H1 (cell line): ENCODE results near the gene NLGN4Y. TPM values are rescaled to one million over a fixed set of nuclear protein-coding genes. Genes with fewer than 3 reads are reported as not detected.

Experiments used
- CTCF ChIA-PET: fragments of 300-600 bp; sonication (Branson Sonifier 250); formaldehyde crosslinking; loops from one replicate; lab custom pipeline; 2021; ENCODE audit not compliant: partially characterized antibody; lab: Charles Lee
- POLR2A ChIA-PET: fragments of 300-600 bp; sonication (Branson Sonifier 250); formaldehyde crosslinking; loops from one replicate; lab custom pipeline; 2021; ENCODE audit warnings: inconsistent platforms; ENCODE audit not compliant: partially characterized antibody; lab: Charles Lee
- DNase-seq, 2 experiments: peaks; one replicate each; pipeline versions ENCODE4 v3.0.0 to v3.0.0-alpha.2; 2010 to 2022; ENCODE audit warnings: low spot score in 2 of 2, low read depth in 1 of 2, mixed read lengths in 1 of 2
- FAIRE-seq: peaks from 2 replicates; lab custom pipeline; 2011; peaks lifted over from hg19 to GRCh38; lab: Jason Lieb, UNC
- H2AFZ ChIP-seq: 2 replicates; pipeline ENCODE4 v1.8.1; 2012; ENCODE audit warnings: low read length, inconsistent platforms
- H2AK5ac ChIP-seq: 2 replicates; pipeline ENCODE4 v1.6.1; 2013; ENCODE audit warnings: low read depth, low read length
- H2BK120ac ChIP-seq: replicated peaks from 2 replicates; pipeline ENCODE3; 2013; ENCODE audit warnings: low read depth, low read length, inconsistent platforms
- H2BK12ac ChIP-seq: 2 replicates; pipeline ENCODE4 v1.6.1; 2013; ENCODE audit warnings: low read depth, low read length
- H2BK15ac ChIP-seq: 2 replicates; pipeline ENCODE4 v1.6.1; 2013; ENCODE audit warnings: low read length
- H2BK20ac ChIP-seq: 2 replicates; pipeline ENCODE4 v1.6.1; 2013; ENCODE audit warnings: low read length
- H2BK5ac ChIP-seq: 2 replicates; pipeline ENCODE4 v1.6.1; 2013; ENCODE audit warnings: low read depth, low read length
- H3K14ac ChIP-seq: 2 replicates; pipeline ENCODE4 v1.6.1; 2013; ENCODE audit warnings: inconsistent platforms; ENCODE audit not compliant: insufficient read length
- H3K18ac ChIP-seq: 2 replicates; pipeline ENCODE4 v1.6.1; 2013; ENCODE audit warnings: low read length; ENCODE audit errors: extremely low read depth
- H3K23ac ChIP-seq: 2 replicates; pipeline ENCODE4 v1.6.1; 2013; ENCODE audit warnings: inconsistent platforms; ENCODE audit not compliant: insufficient read length
- H3K23me2 ChIP-seq: 2 replicates; pipeline ENCODE4 v1.6.1; 2013; ENCODE audit warnings: low read depth, low read length
- H3K27ac ChIP-seq: 2 replicates; pipeline ENCODE4 v1.6.1; 2011; ENCODE audit warnings: low read depth, low read length, inconsistent platforms
- H3K27me3 ChIP-seq, 4 experiments: replicated peaks in 1 of 4; 1 replicate in 1 of 4; 2 replicates in 3 of 4; pipeline versions ENCODE4 v1.6.1 to v1.8.1; 2011 to 2013; ENCODE audit warnings: low read length in 3 of 4, mild to moderate bottlenecking in 3 of 4, inconsistent platforms in 2 of 4, mixed read lengths in 2 of 4, moderate library complexity in 1 of 4; ENCODE audit not compliant: control insufficient read depth in 3 of 4, insufficient read depth in 3 of 4; ENCODE audit errors: extremely low read depth in 1 of 4
- H3K36me3 ChIP-seq, 4 experiments: 2 replicates each; pipeline versions ENCODE4 v1.6.1 to v1.8.1; 2011 to 2013; ENCODE audit warnings: mild to moderate bottlenecking in 4 of 4, low read length in 3 of 4, moderate library complexity in 2 of 4, control low read depth in 1 of 4, inconsistent platforms in 1 of 4; ENCODE audit not compliant: insufficient read depth in 4 of 4, control insufficient read depth in 2 of 4
- H3K4ac ChIP-seq: replicated peaks from 2 replicates; pipeline ENCODE3; 2013; ENCODE audit warnings: low read length, low read depth, mixed read lengths, inconsistent platforms; ENCODE audit not compliant: insufficient read length
- H3K4me1 ChIP-seq, 4 experiments: replicated peaks in 1 of 4; 1 replicate in 1 of 4; 2 replicates in 3 of 4; pipeline versions ENCODE4 v1.6.1 to v1.8.1; 2011 to 2013; ENCODE audit warnings: low read length in 3 of 4, inconsistent platforms in 2 of 4, mixed read lengths in 1 of 4; ENCODE audit not compliant: insufficient read depth in 4 of 4, control insufficient read depth in 3 of 4
- H3K4me2 ChIP-seq, 2 experiments: 2 replicates each; pipeline versions ENCODE4 v1.6.1 to v1.8.1; 2011 to 2013; ENCODE audit warnings: low read depth in 2 of 2, low read length in 2 of 2, control low read depth in 1 of 2, inconsistent platforms in 1 of 2, mild to moderate bottlenecking in 1 of 2; ENCODE audit not compliant: insufficient read depth in 1 of 2
- H3K4me3 ChIP-seq, 4 experiments: fragments of 200-600, 300-600 bp in 1 of 4; sonication (generic), shearing (Covaris generic), sonication (Bioruptor Twin) in 1 of 4; 2 replicates each; pipeline versions ENCODE4 v1.5.1 to v1.8.1; 2011 to 2016; ENCODE audit warnings: low read length in 4 of 4, low read depth in 3 of 4, control low read depth in 2 of 4, inconsistent platforms in 2 of 4, mild to moderate bottlenecking in 2 of 4, mixed read lengths in 1 of 4, moderate library complexity in 1 of 4; ENCODE audit not compliant: insufficient read depth in 2 of 4; ENCODE audit errors: extremely low read depth in 1 of 4
- H3K56ac ChIP-seq: replicated peaks from 2 replicates; pipeline ENCODE3; 2013; ENCODE audit warnings: low read depth, mild to moderate bottlenecking, mixed read lengths, low read length, inconsistent platforms; ENCODE audit not compliant: insufficient read length
- H3K79me1 ChIP-seq: 2 replicates; pipeline ENCODE4 v1.6.1; 2013; ENCODE audit warnings: low read depth, low read length, control low read depth
- H3K79me2 ChIP-seq, 2 experiments: 2 replicates each; pipeline versions ENCODE4 v1.6.1 to v1.8.1; 2012 to 2013; ENCODE audit warnings: low read length in 2 of 2, mild to moderate bottlenecking in 2 of 2, inconsistent platforms in 1 of 2; ENCODE audit not compliant: insufficient read depth in 2 of 2, control insufficient read depth in 1 of 2
- H3K9ac ChIP-seq, 4 experiments: replicated peaks in 1 of 4; 1 replicate in 1 of 4; 2 replicates in 3 of 4; pipeline versions ENCODE4 v1.6.1 to v1.8.1; 2011 to 2013; ENCODE audit warnings: low read depth in 3 of 4, low read length in 3 of 4, control low read depth in 2 of 4, mild to moderate bottlenecking in 2 of 4, moderate library complexity in 2 of 4, inconsistent platforms in 1 of 4; ENCODE audit errors: extremely low read depth in 1 of 4
- H3K9me3 ChIP-seq, 2 experiments: 2 replicates each; pipeline versions ENCODE4 v1.6.1 to v1.8.1; 2012 to 2013; ENCODE audit warnings: mild to moderate bottlenecking in 2 of 2, moderate library complexity in 2 of 2, control low read depth in 1 of 2, inconsistent platforms in 1 of 2, low read depth in 1 of 2, low read length in 1 of 2, mixed read lengths in 1 of 2; ENCODE audit not compliant: insufficient read depth in 2 of 2
- H4K20me1 ChIP-seq, 2 experiments: replicated peaks in 1 of 2; 2 replicates each; pipeline versions ENCODE3 to v1.8.1; 2011 to 2013; ENCODE audit warnings: inconsistent platforms in 2 of 2, low read length in 2 of 2, mild to moderate bottlenecking in 1 of 2; ENCODE audit not compliant: insufficient read depth in 2 of 2, control insufficient read depth in 1 of 2
- H4K5ac ChIP-seq: 2 replicates; pipeline ENCODE4 v1.6.1; 2013; ENCODE audit warnings: low read length, low read depth, mixed read lengths, inconsistent platforms; ENCODE audit not compliant: insufficient read length
- H4K8ac ChIP-seq: 2 replicates; pipeline ENCODE4 v1.8.0; 2013; ENCODE audit warnings: mild to moderate bottlenecking, moderate library complexity, low read length, inconsistent platforms; ENCODE audit not compliant: insufficient read depth; ENCODE audit errors: extremely low read depth
- H4K91ac ChIP-seq: replicated peaks from 2 replicates; pipeline ENCODE3; 2013; ENCODE audit warnings: low read length, mixed read lengths, inconsistent platforms; ENCODE audit not compliant: insufficient read length
- BCL11A ChIP-seq, 2 experiments: IDR thresholded peaks; one replicate each; pipeline ENCODE4 v1.6.1; 2011; ENCODE audit warnings: low read depth in 2 of 2, low read length in 2 of 2, mild to moderate bottlenecking in 2 of 2
- BRCA1 ChIP-seq: IDR thresholded peaks from 2 replicates; pipeline ENCODE4 v1.6.1; 2012; ENCODE audit warnings: low read depth, low read length, improper control_type of control experiment
- CTBP2 ChIP-seq: IDR thresholded peaks from 2 replicates; pipeline ENCODE4 v1.7.0; 2011; ENCODE audit warnings: borderline replicate concordance, mild to moderate bottlenecking, moderate library complexity, mixed read lengths, low read length; ENCODE audit not compliant: insufficient read depth, insufficient read length
- NRF1 ChIP-seq: IDR thresholded peaks from 2 replicates; pipeline ENCODE4 v1.6.1; 2011; ENCODE audit warnings: mild to moderate bottlenecking, low read depth, low read length, improper control_type of control experiment
- POLR2AphosphoS5 ChIP-seq: IDR thresholded peaks from 2 replicates; pipeline ENCODE4 v1.6.1; 2011; ENCODE audit warnings: low read depth, low read length
- RFX5 ChIP-seq: IDR thresholded peaks from 2 replicates; pipeline ENCODE4 v1.6.1; 2011; ENCODE audit warnings: low read depth, low read length, improper control_type of control experiment, borderline replicate concordance
- RNF2 ChIP-seq: fragments of 200-900, 300-1000 bp; sonication (generic); IDR thresholded peaks from 2 replicates; pipeline ENCODE4 v1.7.1; 2016; ENCODE audit warnings: borderline replicate concordance, low read depth, mild to moderate bottlenecking, antibody characterized with exemption, low read length; ENCODE audit not compliant: poor library complexity, severe bottlenecking; ENCODE audit errors: missing control alignments
- SAP30 ChIP-seq: fragments of 300-600 bp; sonication (generic); IDR thresholded peaks from 2 replicates; pipeline ENCODE4 v1.7.1; 2012; ENCODE audit warnings: low read length, moderate library complexity, mild to moderate bottlenecking, inconsistent platforms; ENCODE audit not compliant: insufficient read depth, insufficient replicate concordance
- TEAD4 ChIP-seq: IDR thresholded peaks from 2 replicates; pipeline ENCODE4 v1.6.1; 2012; ENCODE audit warnings: low read depth, low read length, inconsistent platforms, mixed read lengths
- polyA plus RNA-seq, 7 experiments: library from polyadenylated mRNA; depleted of rRNA in 3 of 7; stranded (reverse) in 5 of 7; unstranded in 2 of 7; fragments of >200 nt in 5 of 7; fragments of 200-250 nt in 2 of 7; gene quantifications; 1 replicate in 5 of 7; 2 replicates in 1 of 7; 4 replicates in 1 of 7; pipeline versions ENCODE4 v1.2.1 to v1.2.3, GENCODE V29; 2011 to 2013; ENCODE audit warnings: missing spikeins in 2 of 7, mixed read lengths in 2 of 7
- total RNA-seq: library from RNA; stranded (reverse); fragmentation: NEBNext Ultra II Directional; extraction: Animal tissue kit (Norgen Biotek cat#: 25700); gene quantifications from 2 replicates; pipeline ENCODE4 v1.2.1, GENCODE V29; 2021

NLGN4Y gene
- total and polyA plus RNA-seq, 2 of the 8 experiments (the other 6 are each of a cell fraction or from before 2014, with no cell fraction given) = 35.7 to 51.3 TPM

GRCh38 chrY:14485935-14486334 lies 38.4 kb upstream of the NLGN4Y start:
- no peak for FAIRE-seq
- Histone ChIP-seq H3K79me1 (no peaks in the 10 kb centered on the region), H3K4ac (no peak overlapping the region)

More at GRCh38 chrY:14485935-14486334, 38.4 kb upstream of the NLGN4Y start:
- Histone ChIP-seq H3K4me3 (no peak overlapping the region), H3K79me2 (no peaks in the 10 kb centered on the region), H3K9me3 (no peaks in the 10 kb centered on the region), H2BK12ac (no peak overlapping the region), H3K4me1 (no peaks in the 10 kb centered on the region), H3K36me3 (no peaks in the 10 kb centered on the region), H3K14ac (no peak overlapping the region), H4K91ac (no peak overlapping the region), H3K9ac (no peak overlapping the region), H3K18ac (no peak overlapping the region), H4K20me1 (no peaks in the 10 kb centered on the region), H2AK5ac (no peak overlapping the region), H2AFZ (no peak overlapping the region), H2BK20ac (no peak overlapping the region), H3K56ac (no peak overlapping the region), H3K27ac (no peak overlapping the region), H3K4me2 (no peak overlapping the region), H2BK5ac (no peak overlapping the region), H4K5ac (no peak overlapping the region), H4K8ac (no peak overlapping the region), H3K23ac (no peak overlapping the region), H3K23me2 (no peaks in the 10 kb centered on the region), H3K27me3 (no peaks in the 10 kb centered on the region), H2BK15ac (no peak overlapping the region), H2BK120ac (no peak overlapping the region)
- ChIA-PET CTCF (no interaction called here), POLR2A (no interaction called here)
- TF ChIP-seq SAP30 (no peak), NRF1 (no peak), TEAD4 (no peak), CTBP2 (no peak), BRCA1 (no peak), RNF2 (no peak), RFX5 (no peak), BCL11A (IDR thresholded peaks at IDR 0.05; ENCODE audit: low read depth in 2 of 2, low read length in 2 of 2) (no peak), POLR2AphosphoS5 (no peak)
- no peak for DNase-seq
